GM19025 (cell line): ENCODE results near the gene TIFAB.
"Not testable (repeated sequence)": the region's sequence is repeated elsewhere in the genome, so short reads cannot be mapped to it uniquely, and the experiment has no call there.

Source experiments
- ATAC-seq: cut with Tn5 transposase; IDR thresholded peaks from one replicate; pipeline ENCODE4 v1.9.1; 2021; ENCODE audit warnings: mild to moderate bottlenecking, low read depth, moderate library complexity; ENCODE audit not compliant: unreplicated experiment

Gene TIFAB, protein sequence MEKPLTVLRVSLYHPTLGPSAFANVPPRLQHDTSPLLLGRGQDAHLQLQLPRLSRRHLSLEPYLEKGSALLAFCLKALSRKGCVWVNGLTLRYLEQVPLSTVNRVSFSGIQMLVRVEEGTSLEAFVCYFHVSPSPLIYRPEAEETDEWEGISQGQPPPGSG

DNA sequence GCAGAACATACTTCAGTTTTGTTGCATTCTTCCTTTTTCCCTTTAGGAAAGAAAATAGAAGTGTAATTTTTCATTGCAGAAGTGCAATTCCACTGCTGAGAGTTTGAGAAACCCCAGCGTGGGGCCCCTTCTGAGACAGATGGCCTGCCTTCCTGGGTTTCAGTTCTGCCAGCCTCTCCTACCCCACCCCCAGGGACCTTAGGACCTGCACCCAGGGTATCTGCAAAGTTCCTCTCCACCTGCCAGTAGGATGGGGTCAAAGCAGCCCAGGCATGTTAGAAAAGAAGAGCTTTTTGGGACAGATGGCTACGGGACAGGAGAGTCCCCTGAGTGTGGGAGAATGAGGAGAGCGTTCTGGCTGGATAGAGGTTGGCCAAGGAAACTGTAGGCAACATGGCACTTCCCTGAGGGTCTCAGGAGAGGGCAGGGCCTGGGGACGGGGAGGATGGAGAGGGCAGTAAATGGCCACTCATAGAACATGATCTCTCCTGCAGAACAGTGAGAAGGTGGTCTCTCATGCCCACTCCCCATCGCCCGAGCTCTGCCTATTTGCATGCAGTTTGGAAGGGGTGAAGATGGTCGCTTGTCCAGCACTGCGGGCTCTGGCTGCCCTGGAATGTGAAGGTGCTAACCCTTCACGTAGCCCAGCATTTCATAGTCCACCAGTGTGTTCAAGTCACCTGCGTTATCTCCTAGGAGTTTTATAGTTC, at the start of gene TIFAB:
Gene TIFAB, minus strand, starts transcription at position 31 of the 710 bp plus-strand sequence. CDS start 2,412 bp downstream, outside the sequence.
- no peak for ATAC-seq

DNA sequence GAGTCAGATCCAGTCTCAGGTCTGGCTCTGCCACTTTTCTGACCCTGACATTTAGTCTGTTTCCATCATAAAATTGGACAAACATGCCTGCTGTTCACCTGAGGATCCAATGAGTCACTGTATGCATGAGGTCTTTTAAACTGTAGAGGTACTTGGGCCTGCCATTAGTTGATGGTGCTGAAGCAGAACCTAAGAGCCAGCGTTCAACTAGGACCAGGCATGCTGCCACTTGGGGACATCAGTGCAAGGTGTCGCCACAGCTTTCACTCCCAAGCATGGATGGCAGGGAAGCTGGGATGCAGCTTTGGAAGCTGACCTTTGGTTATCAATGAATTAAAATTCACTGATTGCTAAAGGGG, 46.5 kb upstream of the TIFAB start:
- ATAC-seq, result no peak

DNA sequence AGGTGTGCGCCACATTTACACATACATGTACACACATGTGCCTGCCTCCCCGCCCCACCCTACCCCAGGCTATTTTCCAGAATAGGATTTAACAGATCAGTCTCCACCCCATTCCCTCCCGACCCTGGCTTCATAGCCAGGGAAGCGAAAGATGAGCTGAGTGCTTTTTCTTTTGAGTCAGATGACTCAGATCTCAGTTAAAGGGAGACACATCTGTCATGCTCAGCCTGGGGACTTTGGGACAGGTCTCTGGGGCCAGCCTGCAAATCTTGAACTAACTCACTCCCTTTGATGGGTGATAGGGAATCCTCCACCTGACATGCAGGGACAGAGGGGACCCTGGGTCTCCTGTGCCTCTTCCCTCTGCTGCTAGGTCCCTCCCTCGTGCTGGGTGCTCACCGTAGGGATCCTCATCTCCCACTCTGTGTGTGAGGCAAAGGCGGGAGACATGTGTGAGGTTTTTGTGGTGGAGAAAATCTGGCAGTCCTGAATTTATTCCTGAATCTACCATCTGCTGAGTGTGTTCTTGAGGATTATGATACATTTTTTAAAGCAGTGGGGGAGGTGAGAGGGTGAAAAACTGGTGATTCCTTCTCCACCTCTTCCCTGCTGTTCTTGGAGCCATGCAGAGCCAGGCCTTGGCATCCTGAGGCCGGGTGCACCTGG, 46.0 kb upstream of the TIFAB start:
- no peak for ATAC-seq

DNA sequence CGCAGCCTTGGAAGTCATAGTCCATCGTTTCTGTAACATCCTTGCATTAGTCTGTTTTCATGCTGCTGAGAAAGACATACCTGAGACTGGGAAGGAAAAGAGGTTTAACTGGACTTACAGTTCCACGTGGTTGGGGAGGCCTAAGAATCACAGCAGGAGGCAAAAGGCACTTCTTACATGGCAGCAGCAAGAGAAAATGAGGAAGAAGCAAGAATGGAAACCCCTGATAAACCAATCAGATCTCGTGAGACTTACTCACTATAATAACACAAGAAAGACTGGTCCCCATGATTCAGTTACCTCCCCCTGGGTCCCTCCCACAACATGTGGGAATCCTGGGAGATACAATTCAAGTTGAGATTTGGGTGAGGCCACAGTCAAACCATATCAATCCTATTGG, 43.4 kb upstream of the TIFAB start:
- ATAC-seq, result not testable (repeated sequence)

DNA sequence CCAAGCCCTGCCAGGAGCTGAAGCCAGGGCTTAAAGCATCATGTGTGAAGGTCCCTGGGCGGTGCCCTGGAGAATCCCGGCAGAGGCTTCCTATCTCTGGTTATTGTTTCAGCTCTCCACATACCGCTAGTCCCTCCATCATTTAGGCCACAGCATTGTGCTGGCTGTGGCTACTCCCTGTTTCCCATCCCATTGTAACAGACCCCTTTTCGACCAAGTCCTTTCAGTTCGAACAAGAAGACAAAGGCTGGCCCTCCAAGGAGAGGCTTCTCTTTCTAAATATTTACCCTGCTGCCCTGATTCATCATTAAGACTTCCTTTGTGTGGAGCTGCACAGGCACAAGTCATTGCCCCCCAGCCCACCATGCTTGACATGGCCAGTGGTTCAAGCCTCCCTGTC, 42.0 kb upstream of the TIFAB start:
- ATAC-seq, result no peak

DNA sequence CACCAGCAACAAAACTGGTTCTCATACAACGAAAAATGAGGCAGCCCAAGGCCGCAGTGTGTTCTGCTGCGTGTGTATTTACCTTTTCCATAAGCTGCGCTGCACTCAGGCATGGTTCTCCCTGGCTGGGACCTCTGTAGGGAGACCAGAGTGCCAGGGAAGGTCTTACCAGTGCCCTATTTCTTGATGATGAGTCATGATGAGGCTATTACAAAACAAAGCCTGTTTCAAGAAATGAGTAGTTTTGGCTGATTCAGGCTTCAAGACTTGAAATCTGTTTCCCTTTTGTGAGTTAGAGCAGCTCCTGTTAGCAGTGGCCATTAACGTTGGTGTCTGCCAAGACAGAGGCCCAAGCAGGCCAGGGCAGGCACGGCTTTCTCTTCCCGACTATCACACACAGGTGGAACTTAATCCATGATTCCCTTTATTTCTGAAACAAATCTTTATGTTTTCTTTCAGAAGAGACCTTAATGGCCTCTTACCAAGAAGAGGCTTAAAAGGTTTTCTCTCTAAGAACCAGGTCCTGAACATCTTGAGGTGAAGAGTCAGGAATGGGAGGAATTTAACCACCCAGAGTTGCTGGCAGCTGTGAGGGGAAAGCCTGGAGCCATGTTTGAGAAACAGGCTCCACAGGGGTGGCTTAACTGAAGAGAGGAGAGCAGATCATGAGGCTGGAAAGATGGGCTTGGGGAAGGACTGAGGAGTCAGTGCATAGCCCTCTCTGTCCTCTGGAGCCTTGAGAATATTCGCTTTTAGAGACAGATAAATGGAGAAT, 41.4 kb upstream of the TIFAB start:
- ATAC-seq, result no peak

DNA sequence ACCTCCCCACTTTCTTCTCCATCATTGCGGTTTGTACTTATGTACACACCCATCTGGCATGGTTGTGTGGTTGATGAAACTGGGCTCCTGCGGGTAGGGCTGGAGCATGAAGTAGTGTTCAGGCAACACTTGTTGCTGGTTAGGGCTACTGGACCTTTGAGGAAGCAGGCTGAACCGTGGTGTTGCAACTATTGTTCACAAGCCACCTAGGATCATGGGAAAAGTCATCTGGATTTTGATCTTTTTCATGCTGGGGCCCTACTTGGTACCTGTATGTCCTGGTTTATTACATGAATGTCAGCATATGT, 40.1 kb upstream of the TIFAB start:
- ATAC-seq, result no peak

DNA sequence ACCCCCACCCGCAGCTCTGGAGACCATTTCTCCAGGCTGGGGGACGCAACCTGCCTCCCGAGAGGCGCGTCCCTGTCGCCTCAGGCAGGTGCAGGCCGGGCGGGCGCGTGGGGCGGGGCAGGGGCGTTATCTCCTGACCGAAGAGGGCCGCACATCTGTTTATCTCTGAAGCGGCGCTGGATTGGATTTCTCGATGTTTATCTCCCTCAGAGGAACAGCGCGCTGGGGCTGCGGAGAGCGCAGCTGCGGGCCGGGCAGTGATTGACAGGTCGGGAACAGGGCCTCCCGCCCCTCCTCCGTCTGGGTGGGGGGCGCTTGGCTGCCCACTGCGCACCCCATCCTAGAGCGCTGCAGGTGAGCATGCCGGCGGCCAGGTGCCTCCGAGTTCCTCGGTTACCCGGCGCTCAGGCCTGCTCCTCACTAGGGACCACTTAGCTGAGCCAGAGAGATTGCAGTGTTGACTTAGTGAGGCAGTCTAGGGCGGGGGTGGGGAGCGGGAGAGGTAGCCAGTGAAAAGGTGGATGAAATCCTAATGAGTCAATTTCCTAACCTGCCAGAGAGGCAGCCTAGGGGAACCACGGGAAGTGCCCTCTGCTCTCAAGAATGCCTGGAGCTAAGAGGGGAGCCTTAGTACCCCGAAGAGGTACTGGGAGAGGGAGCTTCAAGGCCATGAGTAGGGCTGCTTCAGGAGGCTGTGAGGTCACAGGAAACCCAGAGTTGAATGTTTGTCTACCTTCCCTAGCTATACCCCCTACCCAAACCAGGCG, 39.6 kb upstream of the TIFAB start:
- no peak for ATAC-seq

DNA sequence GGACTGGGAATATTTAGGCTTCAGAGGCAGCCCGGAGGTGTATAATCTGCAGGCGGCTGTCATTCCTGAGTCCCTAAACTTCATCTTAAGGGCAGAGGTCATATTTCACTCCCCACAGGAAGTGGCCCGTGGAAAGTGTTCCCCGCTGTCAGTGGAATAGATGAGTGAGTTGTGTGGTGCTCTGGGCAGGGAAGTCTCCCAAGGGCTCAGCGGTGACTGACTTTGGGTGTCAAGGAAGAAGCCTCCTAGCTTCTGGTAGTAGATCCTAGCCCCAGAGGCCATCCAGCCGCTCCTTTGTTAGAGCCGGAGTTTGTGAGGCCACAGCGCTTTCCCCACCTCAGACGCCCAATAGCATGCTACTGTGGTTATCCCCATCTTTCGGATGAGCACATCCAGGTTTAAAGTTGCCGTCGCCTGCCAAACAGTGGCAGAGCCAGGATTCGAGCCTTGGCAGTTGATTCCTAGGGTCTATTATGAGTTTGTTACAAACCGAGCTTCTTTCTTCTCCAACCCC, 38.9 kb upstream of the TIFAB start:
- no peak for ATAC-seq

DNA sequence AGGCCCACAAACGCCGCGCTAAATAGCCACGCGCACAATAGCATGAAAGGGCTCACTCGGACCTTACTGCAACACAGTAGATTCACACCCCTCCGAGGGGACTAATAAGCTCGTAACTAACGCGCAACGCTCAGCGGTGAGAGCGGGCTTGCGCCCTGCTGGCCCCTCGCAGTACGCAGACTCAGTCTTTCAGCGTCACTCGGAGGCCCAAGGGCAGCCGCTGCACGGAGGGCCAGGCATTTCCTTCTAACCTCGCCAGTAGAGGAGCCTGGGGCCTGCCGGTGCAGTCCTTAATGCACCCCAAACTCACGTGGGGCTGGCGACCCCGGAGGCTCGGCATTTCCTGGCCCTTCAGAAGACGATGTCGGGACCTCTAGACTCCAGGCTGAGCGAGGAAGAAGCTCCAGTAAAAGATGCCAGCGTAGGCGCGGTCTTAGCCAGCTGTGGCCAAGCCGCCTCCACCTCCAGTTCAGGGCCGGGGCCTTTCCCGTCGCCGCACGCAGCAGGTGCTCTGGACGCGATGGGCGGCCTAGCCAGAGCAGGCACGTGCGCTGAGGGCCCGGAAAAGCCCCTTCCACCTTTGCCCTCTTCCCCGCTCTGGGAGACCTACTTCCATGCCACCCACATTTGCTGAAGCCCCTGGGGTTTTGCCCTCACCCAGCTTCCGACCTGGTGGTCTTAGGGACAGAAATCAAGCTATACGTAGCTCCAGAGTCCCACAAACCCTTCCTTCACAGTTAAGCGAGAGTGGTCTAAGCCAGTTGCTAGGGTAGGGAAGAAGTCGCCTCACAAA, 38.3 kb upstream of the TIFAB start:
- ATAC-seq, result no peak

DNA sequence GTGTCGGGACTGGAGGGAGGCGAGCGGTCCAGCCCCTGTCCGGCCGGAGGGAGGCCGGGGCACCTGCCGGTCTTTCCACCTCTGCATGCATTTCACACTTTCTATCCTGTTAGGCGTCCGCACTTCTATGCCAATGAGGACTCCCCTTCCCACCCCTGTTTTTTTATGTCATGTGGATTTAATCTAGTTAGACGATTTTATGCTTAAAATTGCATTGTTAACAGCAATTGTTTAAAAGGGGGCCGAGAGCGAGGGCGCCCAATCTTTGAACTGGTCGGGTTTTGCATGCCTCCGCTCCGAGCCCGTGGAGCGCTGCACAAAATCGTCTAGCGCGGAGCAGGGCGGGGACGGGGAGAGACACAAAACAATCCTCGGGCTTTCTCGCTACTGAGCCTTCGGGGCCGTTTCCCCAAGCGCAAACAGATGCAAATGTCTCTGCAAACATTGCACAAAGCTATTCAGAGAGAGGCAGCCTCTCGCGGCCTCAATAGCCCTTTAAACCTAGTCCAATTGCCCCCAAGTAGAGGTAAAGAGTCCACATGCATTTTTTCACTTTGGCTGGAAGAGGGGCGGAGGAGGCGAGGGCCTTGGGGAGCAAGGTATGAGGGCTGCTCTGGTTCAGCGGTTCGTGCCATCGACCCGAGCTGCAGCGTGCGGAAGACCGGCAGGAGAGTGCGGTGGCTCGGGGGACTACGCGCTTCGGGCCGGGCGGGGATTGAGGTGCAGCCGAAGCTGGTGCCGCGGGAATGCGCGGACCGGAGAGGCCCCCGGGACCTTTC, 37.5 kb upstream of the TIFAB start:
- ATAC-seq, result no peak

DNA sequence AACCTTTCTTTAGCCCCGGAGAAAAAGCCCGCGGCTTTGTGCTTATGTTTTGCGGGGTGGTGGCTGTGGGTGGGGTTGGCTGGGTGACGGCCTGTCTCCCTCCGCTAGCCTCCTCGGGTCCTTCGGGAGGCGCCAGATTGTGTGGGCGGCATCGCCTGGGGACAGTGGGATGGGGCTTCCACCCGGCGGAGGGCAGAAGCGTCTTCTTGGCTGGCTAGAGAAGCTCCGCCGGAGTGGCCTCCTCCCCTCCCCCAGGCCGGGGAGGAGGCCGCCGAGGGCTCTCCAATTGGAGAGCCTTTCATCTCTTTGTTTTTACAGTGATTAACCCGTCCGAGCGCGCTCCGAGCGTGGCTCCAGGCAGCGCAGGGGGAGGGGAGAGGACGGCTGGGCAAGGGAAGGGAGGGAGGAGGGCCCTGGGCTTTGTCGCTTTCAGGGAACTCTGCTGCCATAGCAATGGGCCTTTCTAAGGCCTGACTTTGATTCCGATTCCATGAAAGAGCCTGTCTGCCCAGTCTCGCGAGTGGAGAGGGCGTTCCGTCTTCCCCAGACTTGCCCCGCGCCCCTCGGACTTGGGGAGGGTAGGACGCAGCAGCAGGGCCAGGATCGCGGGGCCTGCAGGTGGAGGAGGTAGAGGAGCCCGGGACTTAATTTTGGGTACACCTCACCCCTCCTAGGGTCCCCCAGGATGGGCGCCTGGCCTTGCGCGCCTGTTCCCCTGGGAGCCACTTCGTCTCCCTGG, 36.7 kb upstream of the TIFAB start:
- ATAC-seq, result no peak

DNA sequence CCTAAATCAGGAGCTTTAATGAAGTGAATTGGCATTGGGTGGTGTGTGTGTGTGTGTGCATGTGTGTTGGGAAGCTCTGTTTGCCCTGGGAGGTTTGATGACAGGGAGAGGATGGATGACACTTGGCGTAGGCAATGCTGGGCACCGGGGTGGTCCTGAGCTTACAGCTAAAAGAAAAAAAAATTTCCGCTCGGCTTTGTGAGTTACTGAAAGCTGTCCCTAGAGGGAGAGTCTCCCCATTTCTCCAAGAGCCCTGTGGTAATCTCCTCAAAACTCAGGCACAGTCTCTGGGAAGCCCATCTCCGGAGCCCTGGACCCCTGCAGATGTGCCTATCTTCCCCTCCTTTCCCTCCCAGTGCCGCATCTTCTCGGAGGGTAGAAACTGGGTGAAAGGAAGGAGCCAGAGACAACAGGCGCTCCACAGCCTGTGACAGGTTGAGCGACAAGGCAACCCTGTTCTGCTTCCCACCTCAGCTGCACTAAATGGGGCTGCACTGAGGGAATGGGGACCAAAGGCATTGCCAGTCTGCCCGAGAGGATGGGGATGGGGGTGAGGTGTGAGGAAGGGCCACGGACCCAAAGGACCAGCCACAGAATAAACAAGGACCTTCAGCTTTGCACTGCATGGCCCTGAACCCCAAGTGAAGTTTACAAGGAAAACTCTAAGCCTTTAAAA, 35.8 kb upstream of the TIFAB start:
- ATAC-seq, result no peak

DNA sequence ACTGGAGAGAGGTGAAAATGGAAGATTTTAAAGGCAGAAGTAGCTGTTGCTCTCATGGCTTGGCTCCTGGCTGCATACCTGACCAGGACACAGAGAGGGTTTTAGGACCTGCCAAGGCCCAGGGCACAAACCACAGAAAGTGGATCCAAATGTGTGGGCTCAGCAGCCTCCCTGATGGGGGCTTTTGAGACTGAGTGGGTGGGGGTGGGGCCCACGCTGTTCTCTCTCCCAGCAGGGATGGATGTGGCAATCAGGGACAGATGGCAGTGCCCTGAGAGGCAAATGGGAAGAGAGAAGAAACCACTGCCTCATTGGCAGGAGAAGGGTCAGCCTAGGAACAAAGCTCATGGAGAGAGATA, 34.9 kb upstream of the TIFAB start:
- ATAC-seq, result no peak

DNA sequence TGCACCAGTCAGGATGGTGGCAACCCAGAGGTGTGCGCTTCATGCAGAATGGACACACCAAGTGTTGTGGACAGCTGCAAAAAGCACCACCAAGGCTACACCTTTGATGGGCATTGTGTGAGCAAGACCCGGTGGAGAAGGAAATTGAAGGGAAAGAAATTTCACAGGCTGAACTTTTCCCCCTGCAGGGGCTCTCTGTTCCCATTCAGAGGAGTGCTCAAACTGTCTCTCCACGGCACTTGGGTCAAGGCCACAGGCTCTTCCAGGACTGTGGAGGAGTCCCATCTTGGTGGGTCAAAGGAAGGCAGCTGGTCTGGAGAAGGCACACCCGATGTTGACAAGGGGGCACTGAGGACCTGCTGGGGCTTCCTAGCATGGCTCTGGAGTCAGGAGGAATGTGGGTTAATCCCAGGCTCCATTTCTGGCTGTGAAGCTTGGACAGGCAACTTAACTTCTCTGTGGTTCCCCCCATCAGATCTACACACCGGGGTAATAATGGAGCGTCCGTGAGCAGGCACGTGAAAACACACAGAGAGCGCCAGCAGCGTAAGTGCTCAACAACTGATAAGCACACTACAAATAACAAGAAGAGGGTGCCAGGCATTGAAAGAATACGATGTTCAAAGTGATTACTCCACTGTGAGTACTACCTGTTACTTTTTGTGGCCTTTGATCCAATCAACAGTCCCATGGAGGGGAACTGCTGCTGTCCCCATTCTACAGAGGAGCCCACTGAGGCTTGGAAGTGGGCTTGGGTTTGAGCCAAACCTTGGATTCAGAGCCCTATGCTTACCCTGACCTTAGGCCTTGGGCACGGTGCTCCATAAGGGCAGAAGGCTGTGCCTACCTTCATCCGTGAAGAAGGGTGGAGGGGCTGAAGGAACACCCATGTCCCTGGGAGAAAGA, 34.2 kb upstream of the TIFAB start:
- ATAC-seq, result no peak

DNA sequence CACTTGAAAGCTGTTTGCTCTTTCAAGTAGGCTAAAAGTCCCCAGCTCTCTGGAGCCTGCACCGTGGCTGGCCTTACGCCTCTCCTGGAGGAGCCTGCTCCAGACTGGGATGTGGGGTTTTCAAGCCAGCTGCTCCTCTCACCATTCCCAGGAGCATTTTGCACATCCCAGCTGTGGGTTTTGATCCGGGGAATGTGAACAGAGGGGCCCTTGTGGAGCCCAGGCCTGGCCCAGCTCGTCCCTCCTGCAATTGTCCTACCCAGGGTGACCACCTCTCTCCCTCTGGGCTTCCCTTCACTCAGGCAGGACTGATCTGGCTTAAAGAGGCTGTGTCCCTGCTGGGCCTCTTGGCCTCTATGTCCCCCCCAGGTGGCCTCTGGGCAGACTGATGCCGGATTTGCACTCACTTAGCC, 32.5 kb upstream of the TIFAB start:
- no peak for ATAC-seq

DNA sequence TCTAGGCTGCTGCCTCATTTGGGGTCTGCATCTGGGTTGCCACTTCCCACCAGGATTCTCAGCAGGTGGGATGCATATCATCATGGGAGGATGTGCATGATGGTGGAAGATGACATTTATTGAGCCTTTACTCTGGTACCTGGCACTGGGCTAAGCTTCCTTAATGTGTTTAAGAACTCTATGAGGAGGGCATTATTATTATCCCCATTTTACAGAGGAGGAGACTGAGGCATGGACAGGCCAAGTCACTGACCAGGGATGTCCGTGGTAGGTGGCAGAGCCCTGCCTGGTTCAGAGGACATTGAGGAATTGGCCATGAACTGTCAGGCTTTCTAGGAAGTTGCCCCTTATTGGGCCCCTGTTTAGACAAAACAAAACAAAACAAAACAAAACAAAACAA, 31.1 kb upstream of the TIFAB start:
- ATAC-seq, result no peak
